H1 (cell line): ENCODE results near the gene KCNC4. TPM values are rescaled to one million over a fixed set of nuclear protein-coding genes. Genes with fewer than 3 reads are reported as not detected.
A peak's percentile ranks its signal among the peaks of the same experiment; 100 is the strongest.

Source experiments
- CTCF ChIA-PET: fragments of 300-600 bp; sonication (Branson Sonifier 250); formaldehyde crosslinking; loops from one replicate; lab custom pipeline; 2021; ENCODE audit not compliant: partially characterized antibody; lab: Charles Lee
- POLR2A ChIA-PET: fragments of 300-600 bp; sonication (Branson Sonifier 250); formaldehyde crosslinking; loops from one replicate; lab custom pipeline; 2021; ENCODE audit warnings: inconsistent platforms; ENCODE audit not compliant: partially characterized antibody; lab: Charles Lee
- DNase-seq, 2 experiments: peaks; one replicate each; pipeline versions ENCODE4 v3.0.0 to v3.0.0-alpha.2; 2010 to 2022; ENCODE audit warnings: low spot score in 2 of 2, low read depth in 1 of 2, mixed read lengths in 1 of 2
- FAIRE-seq: peaks from 2 replicates; lab custom pipeline; 2011; peaks lifted over from hg19 to GRCh38; lab: Jason Lieb, UNC
- H2AFZ ChIP-seq: 2 replicates; pipeline ENCODE4 v1.8.1; 2012; ENCODE audit warnings: low read length, inconsistent platforms
- H2AK5ac ChIP-seq: 2 replicates; pipeline ENCODE4 v1.6.1; 2013; ENCODE audit warnings: low read depth, low read length
- H2BK120ac ChIP-seq: replicated peaks from 2 replicates; pipeline ENCODE3; 2013; ENCODE audit warnings: low read depth, low read length, inconsistent platforms
- H2BK12ac ChIP-seq: 2 replicates; pipeline ENCODE4 v1.6.1; 2013; ENCODE audit warnings: low read depth, low read length
- H2BK15ac ChIP-seq: 2 replicates; pipeline ENCODE4 v1.6.1; 2013; ENCODE audit warnings: low read length
- H2BK20ac ChIP-seq: 2 replicates; pipeline ENCODE4 v1.6.1; 2013; ENCODE audit warnings: low read length
- H2BK5ac ChIP-seq: 2 replicates; pipeline ENCODE4 v1.6.1; 2013; ENCODE audit warnings: low read depth, low read length
- H3K14ac ChIP-seq: 2 replicates; pipeline ENCODE4 v1.6.1; 2013; ENCODE audit warnings: inconsistent platforms; ENCODE audit not compliant: insufficient read length
- H3K18ac ChIP-seq: 2 replicates; pipeline ENCODE4 v1.6.1; 2013; ENCODE audit warnings: low read length; ENCODE audit errors: extremely low read depth
- H3K23ac ChIP-seq: 2 replicates; pipeline ENCODE4 v1.6.1; 2013; ENCODE audit warnings: inconsistent platforms; ENCODE audit not compliant: insufficient read length
- H3K23me2 ChIP-seq: 2 replicates; pipeline ENCODE4 v1.6.1; 2013; ENCODE audit warnings: low read depth, low read length
- H3K27ac ChIP-seq: 2 replicates; pipeline ENCODE4 v1.6.1; 2011; ENCODE audit warnings: low read depth, low read length, inconsistent platforms
- H3K27me3 ChIP-seq, 4 experiments: replicated peaks in 1 of 4; 1 replicate in 1 of 4; 2 replicates in 3 of 4; pipeline versions ENCODE4 v1.6.1 to v1.8.1; 2011 to 2013; ENCODE audit warnings: low read length in 3 of 4, mild to moderate bottlenecking in 3 of 4, inconsistent platforms in 2 of 4, mixed read lengths in 2 of 4, moderate library complexity in 1 of 4; ENCODE audit not compliant: control insufficient read depth in 3 of 4, insufficient read depth in 3 of 4; ENCODE audit errors: extremely low read depth in 1 of 4
- H3K36me3 ChIP-seq, 4 experiments: 2 replicates each; pipeline versions ENCODE4 v1.6.1 to v1.8.1; 2011 to 2013; ENCODE audit warnings: mild to moderate bottlenecking in 4 of 4, low read length in 3 of 4, moderate library complexity in 2 of 4, control low read depth in 1 of 4, inconsistent platforms in 1 of 4; ENCODE audit not compliant: insufficient read depth in 4 of 4, control insufficient read depth in 2 of 4
- H3K4ac ChIP-seq: replicated peaks from 2 replicates; pipeline ENCODE3; 2013; ENCODE audit warnings: low read length, low read depth, mixed read lengths, inconsistent platforms; ENCODE audit not compliant: insufficient read length
- H3K4me1 ChIP-seq, 4 experiments: replicated peaks in 1 of 4; 1 replicate in 1 of 4; 2 replicates in 3 of 4; pipeline versions ENCODE4 v1.6.1 to v1.8.1; 2011 to 2013; ENCODE audit warnings: low read length in 3 of 4, inconsistent platforms in 2 of 4, mixed read lengths in 1 of 4; ENCODE audit not compliant: insufficient read depth in 4 of 4, control insufficient read depth in 3 of 4
- H3K4me2 ChIP-seq, 2 experiments: 2 replicates each; pipeline versions ENCODE4 v1.6.1 to v1.8.1; 2011 to 2013; ENCODE audit warnings: low read depth in 2 of 2, low read length in 2 of 2, control low read depth in 1 of 2, inconsistent platforms in 1 of 2, mild to moderate bottlenecking in 1 of 2; ENCODE audit not compliant: insufficient read depth in 1 of 2
- H3K4me3 ChIP-seq, 4 experiments: fragments of 200-600, 300-600 bp in 1 of 4; sonication (generic), shearing (Covaris generic), sonication (Bioruptor Twin) in 1 of 4; 2 replicates each; pipeline versions ENCODE4 v1.5.1 to v1.8.1; 2011 to 2016; ENCODE audit warnings: low read length in 4 of 4, low read depth in 3 of 4, control low read depth in 2 of 4, inconsistent platforms in 2 of 4, mild to moderate bottlenecking in 2 of 4, mixed read lengths in 1 of 4, moderate library complexity in 1 of 4; ENCODE audit not compliant: insufficient read depth in 2 of 4; ENCODE audit errors: extremely low read depth in 1 of 4
- H3K56ac ChIP-seq: replicated peaks from 2 replicates; pipeline ENCODE3; 2013; ENCODE audit warnings: low read depth, mild to moderate bottlenecking, mixed read lengths, low read length, inconsistent platforms; ENCODE audit not compliant: insufficient read length
- H3K79me1 ChIP-seq: 2 replicates; pipeline ENCODE4 v1.6.1; 2013; ENCODE audit warnings: low read depth, low read length, control low read depth
- H3K79me2 ChIP-seq, 2 experiments: 2 replicates each; pipeline versions ENCODE4 v1.6.1 to v1.8.1; 2012 to 2013; ENCODE audit warnings: low read length in 2 of 2, mild to moderate bottlenecking in 2 of 2, inconsistent platforms in 1 of 2; ENCODE audit not compliant: insufficient read depth in 2 of 2, control insufficient read depth in 1 of 2
- H3K9ac ChIP-seq, 4 experiments: replicated peaks in 1 of 4; 1 replicate in 1 of 4; 2 replicates in 3 of 4; pipeline versions ENCODE4 v1.6.1 to v1.8.1; 2011 to 2013; ENCODE audit warnings: low read depth in 3 of 4, low read length in 3 of 4, control low read depth in 2 of 4, mild to moderate bottlenecking in 2 of 4, moderate library complexity in 2 of 4, inconsistent platforms in 1 of 4; ENCODE audit errors: extremely low read depth in 1 of 4
- H3K9me3 ChIP-seq, 2 experiments: 2 replicates each; pipeline versions ENCODE4 v1.6.1 to v1.8.1; 2012 to 2013; ENCODE audit warnings: mild to moderate bottlenecking in 2 of 2, moderate library complexity in 2 of 2, control low read depth in 1 of 2, inconsistent platforms in 1 of 2, low read depth in 1 of 2, low read length in 1 of 2, mixed read lengths in 1 of 2; ENCODE audit not compliant: insufficient read depth in 2 of 2
- H4K20me1 ChIP-seq, 2 experiments: replicated peaks in 1 of 2; 2 replicates each; pipeline versions ENCODE3 to v1.8.1; 2011 to 2013; ENCODE audit warnings: inconsistent platforms in 2 of 2, low read length in 2 of 2, mild to moderate bottlenecking in 1 of 2; ENCODE audit not compliant: insufficient read depth in 2 of 2, control insufficient read depth in 1 of 2
- H4K5ac ChIP-seq: 2 replicates; pipeline ENCODE4 v1.6.1; 2013; ENCODE audit warnings: low read length, low read depth, mixed read lengths, inconsistent platforms; ENCODE audit not compliant: insufficient read length
- H4K8ac ChIP-seq: 2 replicates; pipeline ENCODE4 v1.8.0; 2013; ENCODE audit warnings: mild to moderate bottlenecking, moderate library complexity, low read length, inconsistent platforms; ENCODE audit not compliant: insufficient read depth; ENCODE audit errors: extremely low read depth
- H4K91ac ChIP-seq: replicated peaks from 2 replicates; pipeline ENCODE3; 2013; ENCODE audit warnings: low read length, mixed read lengths, inconsistent platforms; ENCODE audit not compliant: insufficient read length
- KDM1A ChIP-seq: fragments of 200-600, 300-600 bp; sonication (generic); IDR thresholded peaks from 2 replicates; pipeline ENCODE4 v1.7.1; 2016; ENCODE audit warnings: mild to moderate bottlenecking, low read length, borderline replicate concordance
- RBBP5 ChIP-seq: IDR thresholded peaks from 2 replicates; pipeline ENCODE4 v1.7.1; 2012; ENCODE audit warnings: low read depth, mild to moderate bottlenecking, inconsistent platforms, low read length, moderate library complexity, borderline replicate concordance
- WGBS, 2 experiments: shearing (Covaris generic) in 1 of 2; methylation state at CpG; one replicate each; pipeline versions ENCODE4 v1.1.6 to v1.1.7; 2013 to 2015; ENCODE audit warnings: low lambda C conversion rate in 2 of 2, mixed read lengths in 2 of 2, inconsistent platforms in 1 of 2, low coverage in 1 of 2, missing lambda C conversion rate in 1 of 2; ENCODE audit not compliant: insufficient replicate concordance in 2 of 2, insufficient coverage in 1 of 2, insufficient read length in 1 of 2; ENCODE audit errors: extremely low coverage in 1 of 2, missing lambda C conversion rate in 1 of 2; 5-methylcytosine and 5-hydroxymethylcytosine counted together
- long read RNA-seq, 2 experiments: library from RNA in 1 of 2; library from capped mRNA in 1 of 2; stranded (forward); transcript quantifications; one replicate each; pipeline ENCODE4 v2.0.0, GENCODE V29; 2021; ENCODE audit warnings: inconsistent platforms in 1 of 2
- polyA minus RNA-seq, 3 experiments: library from RNA; depleted of rRNA, polyadenylated mRNA; stranded (reverse); fragments of >200 nt; gene quantifications; 1 replicate in 2 of 3; 2 replicates in 1 of 3; pipeline ENCODE4 v1.2.3, GENCODE V29; 2011
- polyA plus RNA-seq, 7 experiments: library from polyadenylated mRNA; depleted of rRNA in 3 of 7; stranded (reverse) in 5 of 7; unstranded in 2 of 7; fragments of >200 nt in 5 of 7; fragments of 200-250 nt in 2 of 7; gene quantifications; 1 replicate in 5 of 7; 2 replicates in 1 of 7; 4 replicates in 1 of 7; pipeline versions ENCODE4 v1.2.1 to v1.2.3, GENCODE V29; 2011 to 2013; ENCODE audit warnings: missing spikeins in 2 of 7, mixed read lengths in 2 of 7
- total RNA-seq: library from RNA; stranded (reverse); fragmentation: NEBNext Ultra II Directional; extraction: Animal tissue kit (Norgen Biotek cat#: 25700); gene quantifications from 2 replicates; pipeline ENCODE4 v1.2.1, GENCODE V29; 2021

The KCNC4 gene
- 11.2 TPM in 2 replicates for total RNA-seq
- 8.1 and 10.6 TPM in 2 replicates for polyA plus RNA-seq (2011; rRNA removed)
- 6.5 TPM for polyA plus RNA-seq (2011; cell fraction: cytosol; rRNA removed)
- 24.1 TPM for polyA plus RNA-seq (2011; cell fraction: nucleus; rRNA removed)
- polyA plus RNA-seq (2012, experiment 1 of 2): 7.0 to 8.7 TPM (median 7.2 TPM) in 4 replicates
- 5.3 TPM for polyA plus RNA-seq (2012, experiment 2 of 2)
- 5.0 TPM for polyA plus RNA-seq (2013, experiment 1 of 2)
- polyA plus RNA-seq (2013, experiment 2 of 2): 4.6 TPM
- 7.6 and 9.3 TPM in 2 replicates for polyA minus RNA-seq (2011; rRNA and poly(A)+ RNA removed)
- 5.2 TPM for polyA minus RNA-seq (2011; cell fraction: cytosol; rRNA and poly(A)+ RNA removed)
- polyA minus RNA-seq (2011; cell fraction: nucleus; rRNA and poly(A)+ RNA removed): 13.3 TPM
- long read RNA-seq, experiment 1, full-length matches to known transcripts: 4 of 10 reads
- long read RNA-seq, experiment 1, partial matches to known transcripts: 1 of 10 reads
- long read RNA-seq, experiment 1, other reads (novel, unspliced or antisense): 5 of 10 reads
- long read RNA-seq, experiment 2: 0 reads

DNA sequence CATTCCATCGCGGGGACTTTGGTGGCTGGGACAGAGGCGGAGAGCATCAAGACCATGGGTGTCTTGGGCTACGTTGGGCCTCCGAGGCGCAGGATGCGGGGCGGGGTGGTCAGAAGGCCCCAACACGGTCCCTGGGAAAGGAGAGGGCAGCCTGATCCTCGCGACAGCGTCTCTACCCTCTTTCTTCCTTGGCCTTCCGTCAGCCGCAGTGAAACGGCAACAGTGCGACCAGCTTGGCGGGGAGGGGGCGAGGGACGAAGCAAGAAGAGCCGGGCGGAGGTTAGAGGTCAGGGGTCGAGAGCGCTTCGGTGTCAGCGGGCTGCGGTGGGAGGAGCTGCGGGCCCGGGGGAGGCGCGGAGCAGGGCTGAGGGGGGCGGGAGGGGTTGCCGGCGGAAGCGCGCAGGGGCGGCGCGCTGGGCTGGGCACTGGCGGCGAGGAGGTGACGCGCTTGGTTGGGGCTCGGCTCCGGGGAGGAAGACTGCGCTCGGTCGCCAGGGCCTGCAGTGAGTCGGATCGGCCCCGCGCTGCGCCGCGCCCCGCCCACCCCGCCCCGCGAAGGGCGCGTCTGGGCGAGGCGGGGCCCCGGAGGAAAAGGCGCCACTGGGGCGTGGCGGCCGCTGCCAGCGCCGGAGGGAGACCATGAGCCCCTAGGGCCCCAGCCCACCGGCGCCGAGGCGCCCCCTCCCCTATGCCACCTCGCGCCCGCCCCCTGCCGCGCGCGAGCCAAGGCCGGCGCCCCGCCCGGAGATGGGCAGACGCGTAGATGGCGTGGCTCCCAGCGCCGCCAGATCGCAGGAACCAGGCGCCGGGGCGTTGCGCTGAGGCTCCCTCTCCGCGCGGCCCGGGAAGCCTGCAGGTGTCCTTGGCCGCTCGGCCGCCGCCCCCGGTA lies at the start of gene KCNC4:
Gene KCNC4, plus strand, starts transcription at position 600 of the 889 bp plus-strand sequence. CDS start 1,186 bp downstream, outside the sequence.
- Histone ChIP-seq H4K91ac (peak within 1 kb of the TSS; percentile 86), H4K8ac (peak within 1 kb of the TSS; percentile 45; the same call in 1 of the 2 replicates), H3K79me1 (no peaks in the 10 kb centered on the region), H3K4ac (peak within 1 kb of the TSS; percentile 40), H3K18ac (peak within 1 kb of the TSS; percentile 97), H3K14ac (no peak within 1 kb of the TSS), H3K27me3 (peaks cover 5 to 22% (median 21%) of the 10 kb centered on the region in 4 experiments), H2AK5ac (no peak within 1 kb of the TSS), H4K5ac (peak within 1 kb of the TSS; percentile 89), H3K9ac (peak within 1 kb of the TSS; percentile 8 to 59 (median 52); a peak in 5 of 7 replicates), H3K79me2 (no peaks in the 10 kb centered on the region), H3K9me3 (no peaks in the 10 kb centered on the region), H3K36me3 (no peaks in the 10 kb centered on the region), H3K4me2 (peak within 1 kb of the TSS; percentile 72 to 98), H2BK5ac (peak within 1 kb of the TSS; percentile 54; the same call in 1 of the 2 replicates), H3K23me2 (peaks cover 20% of the 10 kb centered on the region; the same call in 1 of the 2 replicates), H2BK12ac (no peak within 1 kb of the TSS; the same call in 1 of the 2 replicates), H3K27ac (no peak within 1 kb of the TSS), H3K23ac (no peak within 1 kb of the TSS), H2BK15ac (peak within 1 kb of the TSS; percentile 88; the same call in 1 of the 2 replicates), H3K4me1 (peaks cover 7 to 23% (median 20%) of the 10 kb centered on the region in 4 experiments), H2BK120ac (no peak within 1 kb of the TSS), H3K56ac (no peak within 1 kb of the TSS), H2BK20ac (0 out of 2 replicates have a peak within 1 kb of the TSS, but pooled peaks have one; percentile 48), H3K4me3 (peak within 1 kb of the TSS; percentile 41 to 78 (median 62)), H4K20me1 (peaks cover 0 to 10% of the 10 kb centered on the region in 2 experiments), H2AFZ (peak within 1 kb of the TSS; percentile 80)
- ChIA-PET CTCF (interaction anchor here (0.7 to 19.1 kb wide), 25 partner anchors 10 to 313 kb away, joined by 3 to 1001 read pairs (median 4); partner anchors contain the start of genes LAMTOR5 and RBM15), POLR2A (interaction anchor here (0.9 to 3.9 kb wide), 11 partner anchors 13 to 139 kb away, joined by 3 to 12 read pairs (median 4); partner anchors contain the start of gene RBM15)
- WGBS, 2 experiments: 3% methylated on average over 13 of the region's 103 CpGs; no CpG with 5 or more reads in 1 of the 2 experiments
- peak; percentile 72 to 85 for DNase-seq
- no peak for FAIRE-seq
- TF ChIP-seq RBBP5 (peak; percentile 47; the same call in 1 of the 2 replicates), KDM1A (no peak)
